Esophagus muscularis mucosa (tissue), 4 donors: Measurements from ENCODE around the gene MKI67. TPM values are rescaled to one million over a fixed set of nuclear protein-coding genes. Genes with fewer than 3 reads are reported as not detected.

Source experiments
- DNase-seq: peaks from one replicate; pipeline ENCODE4 v3.0.0-alpha.2; 2017; ENCODE audit errors: extremely low spot score
- H3K27ac ChIP-seq, 4 donors: fragments of 200-600 bp; sonication (generic); replicated peaks in 1 of 4; 1 replicate in 3 of 4; 2 replicates in 1 of 4; pipeline ENCODE4 v1.5.1; 2016 to 2019; ENCODE audit warnings: mild to moderate bottlenecking in 1 of 4
- H3K27me3 ChIP-seq, 4 donors: fragments of 200-600 bp; sonication (generic); one replicate each; pipeline versions ENCODE4 v1.5.1 to v1.6.0; 2016 to 2019
- H3K36me3 ChIP-seq, 4 donors: fragments of 200-600 bp; sonication (generic); one replicate each; pipeline ENCODE4 v1.5.1; 2016 to 2019
- H3K4me1 ChIP-seq, 4 donors: fragments of 200-600 bp; sonication (generic); one replicate each; pipeline ENCODE4 v1.5.1; 2016 to 2019
- H3K4me3 ChIP-seq, 4 donors: fragments of 200-600 bp; sonication (generic); 1 replicate in 2 of 4; 2 replicates in 2 of 4; pipeline ENCODE4 v1.5.1; 2016 to 2019; ENCODE audit warnings: mild to moderate bottlenecking in 4 of 4, moderate library complexity in 1 of 4
- H3K9me3 ChIP-seq, 4 donors: fragments of 200-600 bp; sonication (generic); 1 replicate in 3 of 4; 2 replicates in 1 of 4; pipeline ENCODE4 v1.5.1; 2016 to 2019
- EP300 ChIP-seq: sonication (generic); formaldehyde crosslinking; IDR thresholded peaks from one replicate; pipeline ENCODE4 v1.6.1; 2017; ENCODE audit warnings: antibody characterized with exemption
- POLR2A ChIP-seq: fragments of 450-650 bp; IDR thresholded peaks from one replicate; pipeline ENCODE4 v1.6.1; 2017; ENCODE audit warnings: antibody characterized with exemption, moderate library complexity, mild to moderate bottlenecking, low read depth
- POLR2AphosphoS5 ChIP-seq, 2 donors: sonication (generic); formaldehyde crosslinking; IDR thresholded peaks; one replicate each; pipeline ENCODE4 v1.6.1; 2017; ENCODE audit warnings: antibody characterized with exemption in 2 of 2
- WGBS: methylation state at CpG from one replicate; pipeline ENCODE4 v1.1.5; 2018; 5-methylcytosine and 5-hydroxymethylcytosine counted together
- intact Hi-C: fragments of 100-400 bp; cut with DNase I; formaldehyde crosslinking; loops from one replicate; pipeline ENCODE4 v1.15.1; 2023
- total RNA-seq, 4 donors: library from RNA; depleted of rRNA; stranded (reverse); fragments of >200 nt; gene quantifications; one replicate each; pipeline versions ENCODE4 v1.1.0 to v1.2.1, GENCODE V29; 2016
- TF ChIP-seq, protein P1 (sequence below), 3 experiments: fragments of 200-600 bp in 2 of 3; fragments of 450-650 bp in 1 of 3; sonication (generic) in 2 of 3; IDR thresholded peaks; one replicate each; pipeline ENCODE4 v1.5.1; 2017 to 2019; ENCODE audit warnings: antibody characterized with exemption in 3 of 3, mild to moderate bottlenecking in 2 of 3, moderate library complexity in 1 of 3

The MKI67 gene
- total RNA-seq, 4 donors from 2014 or later = 0.17 to 1.2 (median 0.87) TPM

DNA sequence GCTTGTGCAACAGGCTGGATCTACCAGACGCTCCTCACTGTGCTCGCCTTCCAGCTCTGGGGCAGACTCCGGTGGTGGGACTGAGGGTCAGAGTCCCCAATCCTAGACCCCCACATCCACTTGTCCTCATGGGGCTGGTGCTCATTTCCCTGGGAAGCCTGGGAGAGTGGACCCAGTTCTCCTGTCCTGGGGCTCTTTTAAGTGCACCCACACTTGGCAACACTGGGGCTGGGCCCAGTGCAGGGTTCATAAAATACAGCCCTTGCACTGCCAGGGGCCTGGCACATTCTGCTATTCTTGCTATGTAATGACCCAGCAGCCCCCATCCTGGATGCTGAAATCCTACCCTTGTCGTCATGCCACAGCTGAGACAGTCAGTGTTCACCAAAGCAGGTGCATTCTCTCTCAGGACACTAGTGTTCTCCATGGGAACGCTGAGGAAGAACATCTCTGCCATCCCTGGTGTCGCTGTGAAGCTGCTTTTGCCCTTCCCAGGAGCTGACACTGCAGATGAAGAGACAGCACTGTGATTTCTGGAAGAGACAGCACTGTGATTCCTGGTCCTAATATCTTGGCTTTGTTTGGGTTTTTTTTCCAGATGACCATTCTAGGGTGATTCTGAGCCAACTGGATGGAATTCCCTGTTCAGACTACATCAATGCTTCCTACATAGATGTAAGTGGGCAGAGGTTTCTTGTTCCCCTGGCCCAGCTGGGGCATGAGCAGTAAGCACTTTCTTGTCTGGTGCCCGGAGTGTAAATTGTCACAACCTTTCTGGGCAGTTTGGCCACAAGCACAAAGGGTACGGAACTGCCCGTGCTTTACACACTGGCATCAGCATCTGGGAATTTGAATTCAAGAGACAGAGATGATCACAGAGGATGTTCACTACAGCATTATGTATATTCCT, 65.6 kb downstream of the MKI67 start:
- 76% methylated on average over 6 of the region's 9 CpGs for WGBS
- H3K4me1 ChIP-seq = peaks cover 13 to 41% (median 34%) of the 10 kb centered on the region in 4 donors
- TF ChIP-seq, protein P1, sequence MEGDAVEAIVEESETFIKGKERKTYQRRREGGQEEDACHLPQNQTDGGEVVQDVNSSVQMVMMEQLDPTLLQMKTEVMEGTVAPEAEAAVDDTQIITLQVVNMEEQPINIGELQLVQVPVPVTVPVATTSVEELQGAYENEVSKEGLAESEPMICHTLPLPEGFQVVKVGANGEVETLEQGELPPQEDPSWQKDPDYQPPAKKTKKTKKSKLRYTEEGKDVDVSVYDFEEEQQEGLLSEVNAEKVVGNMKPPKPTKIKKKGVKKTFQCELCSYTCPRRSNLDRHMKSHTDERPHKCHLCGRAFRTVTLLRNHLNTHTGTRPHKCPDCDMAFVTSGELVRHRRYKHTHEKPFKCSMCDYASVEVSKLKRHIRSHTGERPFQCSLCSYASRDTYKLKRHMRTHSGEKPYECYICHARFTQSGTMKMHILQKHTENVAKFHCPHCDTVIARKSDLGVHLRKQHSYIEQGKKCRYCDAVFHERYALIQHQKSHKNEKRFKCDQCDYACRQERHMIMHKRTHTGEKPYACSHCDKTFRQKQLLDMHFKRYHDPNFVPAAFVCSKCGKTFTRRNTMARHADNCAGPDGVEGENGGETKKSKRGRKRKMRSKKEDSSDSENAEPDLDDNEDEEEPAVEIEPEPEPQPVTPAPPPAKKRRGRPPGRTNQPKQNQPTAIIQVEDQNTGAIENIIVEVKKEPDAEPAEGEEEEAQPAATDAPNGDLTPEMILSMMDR (IDR thresholded peaks at IDR 0.05) = no peak
- TF ChIP-seq POLR2A (no peak), POLR2AphosphoS5 (IDR thresholded peaks at IDR 0.05) (no peak), EP300 (no peak)
- no peak overlapping the region for H3K4me3 ChIP-seq
- H3K27ac ChIP-seq = no peak overlapping the region
- DNase-seq = no peak
- intact Hi-C loops = no loop called here
- no peaks in the 10 kb centered on the region for H3K9me3 ChIP-seq
- peaks cover 0 to 74% (median 14%) of the 10 kb centered on the region in 4 donors for H3K36me3 ChIP-seq
- H3K27me3 ChIP-seq = peaks cover 0 to 23% (median 0%) of the 10 kb centered on the region in 4 donors

DNA sequence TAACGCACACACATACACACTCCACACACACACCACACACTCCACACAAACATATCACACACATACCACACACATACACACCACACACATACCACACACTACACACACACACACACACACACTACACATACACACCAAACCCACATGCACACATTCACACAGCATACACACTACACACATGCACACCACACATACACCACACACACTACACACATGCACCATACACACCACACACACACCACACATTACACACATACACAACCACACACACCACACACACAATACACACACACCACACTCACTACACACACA, 66.3 kb downstream of the MKI67 start:
- intact Hi-C loops = no loop called here
- DNase-seq = no peak
- TF ChIP-seq, protein P1 (IDR thresholded peaks at IDR 0.05) = no peak
- TF ChIP-seq POLR2AphosphoS5 (IDR thresholded peaks at IDR 0.05) = no peak
- no peak for TF ChIP-seq POLR2A
- no peak for TF ChIP-seq EP300
- 93% methylated on average over 1 of the region's 1 CpG for WGBS
- H3K27ac ChIP-seq = no peak overlapping the region
- no peak overlapping the region for H3K4me3 ChIP-seq
- H3K36me3 ChIP-seq = peaks cover 0 to 74% (median 16%) of the 10 kb centered on the region in 4 donors
- H3K9me3 ChIP-seq = no peaks in the 10 kb centered on the region
- H3K4me1 ChIP-seq = peaks cover 13 to 34% (median 30%) of the 10 kb centered on the region in 4 donors
- H3K27me3 ChIP-seq = peaks cover 0 to 16% (median 0%) of the 10 kb centered on the region in 4 donors

DNA sequence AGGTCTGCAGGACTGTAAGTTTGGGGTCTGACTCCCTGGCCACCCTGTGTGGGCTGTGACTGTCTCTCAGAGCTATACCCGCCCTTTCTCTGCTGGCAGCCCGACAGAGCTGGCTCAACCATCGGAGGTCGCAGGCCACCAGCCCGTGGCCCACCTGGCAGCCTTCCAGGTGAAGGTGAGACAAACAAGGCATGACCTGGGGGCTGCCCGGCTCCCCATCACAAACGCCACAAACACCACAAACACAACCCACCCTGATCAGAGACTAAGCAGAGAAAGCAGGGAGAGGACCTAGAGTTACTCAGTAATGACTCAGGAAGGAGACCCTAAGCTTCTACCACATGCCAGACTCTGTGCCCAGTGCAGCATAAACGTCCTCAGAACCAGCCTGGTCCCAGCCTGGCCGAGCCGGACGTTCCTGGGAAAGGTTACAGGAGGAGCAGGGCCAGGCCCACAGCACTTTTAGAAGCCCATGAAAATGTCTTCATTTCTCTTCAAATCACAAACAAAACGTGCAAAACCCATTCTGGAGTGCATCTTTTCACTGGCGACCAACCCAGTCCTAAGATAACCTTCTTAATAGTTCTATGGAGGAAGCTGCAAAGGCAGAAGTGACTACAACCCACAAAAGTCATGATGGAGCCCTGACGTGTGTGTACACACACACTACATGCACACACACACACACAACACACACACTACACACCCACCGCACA, 66.8 kb downstream of the MKI67 start:
- intact Hi-C loops = no loop called here
- peaks cover 0 to 11% (median 0%) of the 10 kb centered on the region in 4 donors for H3K27me3 ChIP-seq
- H3K36me3 ChIP-seq = peaks cover 0 to 74% (median 18%) of the 10 kb centered on the region in 4 donors
- 78% methylated on average over 15 of the region's 15 CpGs for WGBS
- DNase-seq = no peak
- no peak overlapping the region for H3K4me3 ChIP-seq
- H3K4me1 ChIP-seq = peaks cover 13 to 30% (median 26%) of the 10 kb centered on the region in 4 donors
- TF ChIP-seq EP300 (no peak), POLR2AphosphoS5 (IDR thresholded peaks at IDR 0.05) (no peak), POLR2A (no peak)
- TF ChIP-seq, protein P1 (IDR thresholded peaks at IDR 0.05) = no peak
- no peak overlapping the region for H3K27ac ChIP-seq
- H3K9me3 ChIP-seq = no peaks in the 10 kb centered on the region

DNA sequence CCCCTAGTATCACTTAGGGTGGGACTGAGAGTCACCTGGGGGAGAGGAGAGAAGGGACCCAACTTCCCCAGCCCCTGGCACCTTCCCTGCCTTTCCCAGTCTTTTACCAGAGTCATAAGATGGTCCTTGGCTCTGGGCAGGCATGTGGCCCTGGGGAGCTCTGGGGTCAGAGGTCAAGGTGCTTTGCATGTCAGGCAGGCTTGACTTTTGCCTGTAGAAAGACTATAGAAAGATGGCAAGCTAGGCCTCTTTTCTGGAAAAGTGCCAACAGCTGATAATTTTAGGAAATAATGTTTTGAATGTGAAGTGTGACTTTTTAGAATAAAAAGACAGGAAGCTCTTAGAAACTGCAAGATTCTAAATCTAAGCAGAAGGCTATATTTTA, 67.5 kb downstream of the MKI67 start:
- H3K36me3 ChIP-seq = peaks cover 0 to 73% (median 19%) of the 10 kb centered on the region in 4 donors
- no peak overlapping the region for H3K4me3 ChIP-seq
- H3K4me1 ChIP-seq = peaks cover 7 to 23% (median 19%) of the 10 kb centered on the region in 4 donors
- TF ChIP-seq POLR2AphosphoS5 (IDR thresholded peaks at IDR 0.05) (no peak), POLR2A (no peak), EP300 (no peak)
- TF ChIP-seq, protein P1 (IDR thresholded peaks at IDR 0.05) = no peak
- no peak for DNase-seq
- H3K27ac ChIP-seq = no peak overlapping the region
- no peaks in the 10 kb centered on the region for H3K9me3 ChIP-seq
- intact Hi-C loops = no loop called here
- peaks cover 0 to 4% (median 0%) of the 10 kb centered on the region in 4 donors for H3K27me3 ChIP-seq
